ENCODE results near the gene EIF4E1B.

The EIF4E1B gene

DNA sequence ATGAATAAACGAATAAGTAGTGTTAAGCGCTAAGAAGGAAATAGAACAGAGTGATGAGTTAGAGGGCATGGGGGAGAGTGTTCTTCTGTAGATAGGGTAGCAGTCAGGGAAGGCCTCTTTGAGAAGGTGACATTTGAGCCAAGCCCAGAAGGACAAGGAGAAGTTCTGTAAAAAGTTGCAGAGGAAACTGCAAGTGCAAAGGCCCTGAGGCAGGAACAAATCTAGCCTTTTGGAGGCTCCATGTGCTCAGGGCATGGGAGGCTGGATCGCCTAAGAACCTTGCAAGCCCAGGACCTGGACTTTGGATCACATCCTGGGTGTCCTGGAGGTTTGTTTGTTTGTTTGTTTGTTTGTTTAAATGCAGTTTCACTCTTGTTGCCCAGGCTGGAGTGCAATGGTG, 8.0 kb downstream of the EIF4E1B start:
- Histone ChIP-seq H4K91ac (ENCODE audit: low read depth, low read length) (no peak overlapping the region), H3K4ac (ENCODE audit: low read depth, low read length) (no peak overlapping the region), H3K9ac (ENCODE audit: low read length) (no peak overlapping the region), H3K14ac (ENCODE audit: low read length) (no peak overlapping the region), H3K9me3 (ENCODE audit: insufficient read depth, low read depth, low read length) (peaks cover 5% of the 10 kb centered on the region), H3K4me3 (ENCODE audit: low read depth, low read length) (no peak overlapping the region), H2BK12ac (ENCODE audit: low read length) (no peak overlapping the region), H3K36me3 (ENCODE audit: control insufficient read depth in 1 of 2, insufficient read depth in 2 of 2, low read length in 2 of 2) (no peaks in the 10 kb centered on the region), H3K79me1 (ENCODE audit: low read length) (no peaks in the 10 kb centered on the region), H2BK5ac (ENCODE audit: low read depth, low read length, poor library complexity) (no peak overlapping the region), H3K27ac (ENCODE audit: low read depth, low read length) (no peak overlapping the region), H3K4me2 (ENCODE audit: low read length) (no peak overlapping the region), H3K4me1 (ENCODE audit: control insufficient read depth in 1 of 2, insufficient read depth in 2 of 2, low read length in 2 of 2) (no peaks in the 10 kb centered on the region), H3K27me3 (ENCODE audit: insufficient read depth, low read length) (no peaks in the 10 kb centered on the region), H3K18ac (ENCODE audit: low read length) (no peak overlapping the region), H3K23ac (ENCODE audit: low read length) (no peak overlapping the region), H2BK120ac (ENCODE audit: insufficient read depth, low read length, poor library complexity) (no peak overlapping the region), H4K8ac (ENCODE audit: low read depth, low read length) (no peak overlapping the region), H4K12ac (ENCODE audit: low read depth, low read length) (no peak overlapping the region), H2AK5ac (ENCODE audit: low read length) (no peak overlapping the region), H2AFZ (ENCODE audit: insufficient read depth, low read length, poor library complexity) (no peak overlapping the region), H3K79me2 (ENCODE audit: control insufficient read depth, insufficient read depth, low read length, poor library complexity) (no peaks in the 10 kb centered on the region)
- DNase-seq, result no peak
- 100% methylated on average over 2 of the region's 3 CpGs for WGBS (ENCODE audit: extremely low coverage, insufficient coverage, insufficient read length)

DNA sequence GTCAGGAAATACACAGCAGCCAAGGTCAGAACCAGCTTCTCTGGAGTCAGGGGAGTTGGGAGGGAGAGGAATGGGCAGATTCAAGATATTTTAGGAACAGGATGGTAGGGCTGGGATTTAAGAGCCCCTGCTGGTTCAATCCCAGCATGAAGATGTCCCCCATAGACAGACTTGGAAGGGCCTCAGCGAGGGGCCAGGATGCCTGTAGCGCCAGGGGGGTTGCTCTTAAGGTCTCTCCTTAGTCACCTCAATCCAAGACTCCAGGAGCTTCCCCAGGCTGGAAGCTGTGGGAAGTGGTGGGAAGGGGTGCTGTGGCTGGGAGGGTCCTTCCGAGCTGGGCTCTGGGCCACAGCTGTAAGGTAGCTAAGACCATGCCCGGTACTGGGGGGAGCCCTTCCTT, 8.7 kb downstream of the EIF4E1B start:
- no peak overlapping the region for H4K12ac ChIP-seq (ENCODE audit: low read depth, low read length)
- no peaks in the 10 kb centered on the region for H3K4me1 ChIP-seq (ENCODE audit: control insufficient read depth in 1 of 2, insufficient read depth in 2 of 2, low read length in 2 of 2)
- no peak overlapping the region for H4K8ac ChIP-seq (ENCODE audit: low read depth, low read length)
- peaks cover 5% of the 10 kb centered on the region for H3K9me3 ChIP-seq (ENCODE audit: insufficient read depth, low read depth, low read length)
- H3K27me3 ChIP-seq (ENCODE audit: insufficient read depth, low read length), result no peaks in the 10 kb centered on the region
- no peak overlapping the region for H2BK5ac ChIP-seq (ENCODE audit: low read depth, low read length, poor library complexity)
- H3K14ac ChIP-seq (ENCODE audit: low read length), result no peak overlapping the region
- H3K9ac ChIP-seq (ENCODE audit: low read length), result no peak overlapping the region
- no peak overlapping the region for H3K27ac ChIP-seq (ENCODE audit: low read depth, low read length)
- no peak overlapping the region for H3K4me2 ChIP-seq (ENCODE audit: low read length)
- no peak overlapping the region for H2BK12ac ChIP-seq (ENCODE audit: low read length)
- H4K91ac ChIP-seq (ENCODE audit: low read depth, low read length), result no peak overlapping the region
- H2AK5ac ChIP-seq (ENCODE audit: low read length), result no peak overlapping the region
- H3K4ac ChIP-seq (ENCODE audit: low read depth, low read length), result no peak overlapping the region
- no peak for DNase-seq
- H3K79me1 ChIP-seq (ENCODE audit: low read length), result no peaks in the 10 kb centered on the region
- H2BK120ac ChIP-seq (ENCODE audit: insufficient read depth, low read length, poor library complexity), result no peak overlapping the region
- no peaks in the 10 kb centered on the region for H3K36me3 ChIP-seq (ENCODE audit: control insufficient read depth in 1 of 2, insufficient read depth in 2 of 2, low read length in 2 of 2)
- WGBS (ENCODE audit: extremely low coverage, insufficient coverage, insufficient read length), result no CpG with 5 or more reads among the region's 4 CpGs
- no peak overlapping the region for H3K18ac ChIP-seq (ENCODE audit: low read length)
- no peak overlapping the region for H3K4me3 ChIP-seq (ENCODE audit: low read depth, low read length)
- no peak overlapping the region for H3K23ac ChIP-seq (ENCODE audit: low read length)
- no peak overlapping the region for H2AFZ ChIP-seq (ENCODE audit: insufficient read depth, low read length, poor library complexity)
- no peaks in the 10 kb centered on the region for H3K79me2 ChIP-seq (ENCODE audit: control insufficient read depth, insufficient read depth, low read length, poor library complexity)

DNA sequence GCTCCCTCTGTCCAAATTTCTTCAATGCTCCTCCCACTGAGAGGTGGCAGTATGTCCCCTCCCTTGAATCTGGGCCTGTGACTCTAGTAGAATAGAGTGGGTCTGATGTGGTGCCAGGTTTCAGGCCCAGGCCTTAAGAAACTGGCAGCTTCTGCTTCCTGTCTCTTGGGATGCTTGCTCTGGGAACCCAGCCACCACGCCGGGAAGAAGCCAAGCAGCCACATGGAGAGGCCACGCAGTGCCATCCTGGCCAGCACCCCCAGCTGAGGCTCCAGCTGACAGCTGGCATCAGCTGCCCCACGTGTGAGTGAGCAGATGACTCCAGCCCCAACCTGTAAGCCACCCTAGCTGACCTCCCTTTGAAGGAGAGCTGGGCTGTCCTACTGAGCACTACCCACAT, 9.5 kb downstream of the EIF4E1B start:
- no peak overlapping the region for H3K4me2 ChIP-seq (ENCODE audit: low read length)
- H3K27ac ChIP-seq (ENCODE audit: low read depth, low read length), result no peak overlapping the region
- no CpG with 5 or more reads among the region's 4 CpGs for WGBS (ENCODE audit: extremely low coverage, insufficient coverage, insufficient read length)
- H3K36me3 ChIP-seq (ENCODE audit: control insufficient read depth in 1 of 2, insufficient read depth in 2 of 2, low read length in 2 of 2), result no peaks in the 10 kb centered on the region
- DNase-seq, result no peak
- no peak overlapping the region for H3K23ac ChIP-seq (ENCODE audit: low read length)
- H3K79me1 ChIP-seq (ENCODE audit: low read length), result no peaks in the 10 kb centered on the region
- H2AFZ ChIP-seq (ENCODE audit: insufficient read depth, low read length, poor library complexity), result no peak overlapping the region
- H2BK12ac ChIP-seq (ENCODE audit: low read length), result no peak overlapping the region
- no peak overlapping the region for H3K9ac ChIP-seq (ENCODE audit: low read length)
- no peaks in the 10 kb centered on the region for H3K4me1 ChIP-seq (ENCODE audit: control insufficient read depth in 1 of 2, insufficient read depth in 2 of 2, low read length in 2 of 2)
- no peak overlapping the region for H3K18ac ChIP-seq (ENCODE audit: low read length)
- H2AK5ac ChIP-seq (ENCODE audit: low read length), result no peak overlapping the region
- no peak overlapping the region for H4K91ac ChIP-seq (ENCODE audit: low read depth, low read length)
- H3K4ac ChIP-seq (ENCODE audit: low read depth, low read length), result no peak overlapping the region
- H4K12ac ChIP-seq (ENCODE audit: low read depth, low read length), result no peak overlapping the region
- no peak overlapping the region for H3K4me3 ChIP-seq (ENCODE audit: low read depth, low read length)
- H3K9me3 ChIP-seq (ENCODE audit: insufficient read depth, low read depth, low read length), result peaks cover 5% of the 10 kb centered on the region
- H3K27me3 ChIP-seq (ENCODE audit: insufficient read depth, low read length), result no peaks in the 10 kb centered on the region
- H3K14ac ChIP-seq (ENCODE audit: low read length), result no peak overlapping the region
- H2BK120ac ChIP-seq (ENCODE audit: insufficient read depth, low read length, poor library complexity), result no peak overlapping the region
- H3K79me2 ChIP-seq (ENCODE audit: control insufficient read depth, insufficient read depth, low read length, poor library complexity), result no peaks in the 10 kb centered on the region
- no peak overlapping the region for H2BK5ac ChIP-seq (ENCODE audit: low read depth, low read length, poor library complexity)
- H4K8ac ChIP-seq (ENCODE audit: low read depth, low read length), result no peak overlapping the region

DNA sequence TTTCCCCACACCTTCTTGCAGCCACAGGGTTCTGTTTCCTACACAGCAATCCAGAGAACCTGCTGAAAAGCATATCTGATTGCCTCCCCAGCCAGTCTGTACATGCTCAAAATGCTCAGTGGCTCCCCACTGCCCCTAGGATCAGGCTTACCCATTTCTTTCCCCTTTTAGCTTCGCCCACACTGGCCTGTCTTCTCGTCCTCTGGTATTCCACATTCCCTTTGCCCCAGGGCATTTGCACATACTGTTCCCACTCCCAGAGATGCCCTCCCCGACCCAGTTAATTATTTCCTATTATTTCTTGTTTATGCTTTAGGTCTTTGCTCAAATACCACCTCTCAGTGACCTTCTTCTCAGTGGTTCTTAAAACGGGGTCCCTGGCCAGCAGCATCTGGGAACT, 10.1 kb downstream of the EIF4E1B start:
- H3K27ac ChIP-seq (ENCODE audit: low read depth, low read length), result no peak overlapping the region
- H3K79me1 ChIP-seq (ENCODE audit: low read length), result no peaks in the 10 kb centered on the region
- no peaks in the 10 kb centered on the region for H3K36me3 ChIP-seq (ENCODE audit: control insufficient read depth in 1 of 2, insufficient read depth in 2 of 2, low read length in 2 of 2)
- H3K4me2 ChIP-seq (ENCODE audit: low read length), result no peak overlapping the region
- no peak overlapping the region for H2BK120ac ChIP-seq (ENCODE audit: insufficient read depth, low read length, poor library complexity)
- peaks cover 3% of the 10 kb centered on the region for H3K9me3 ChIP-seq (ENCODE audit: insufficient read depth, low read depth, low read length)
- H2AK5ac ChIP-seq (ENCODE audit: low read length), result no peak overlapping the region
- DNase-seq, result no peak
- no peak overlapping the region for H2AFZ ChIP-seq (ENCODE audit: insufficient read depth, low read length, poor library complexity)
- no peak overlapping the region for H3K9ac ChIP-seq (ENCODE audit: low read length)
- H3K4ac ChIP-seq (ENCODE audit: low read depth, low read length), result no peak overlapping the region
- H4K8ac ChIP-seq (ENCODE audit: low read depth, low read length), result no peak overlapping the region
- H2BK5ac ChIP-seq (ENCODE audit: low read depth, low read length, poor library complexity), result no peak overlapping the region
- no peaks in the 10 kb centered on the region for H3K27me3 ChIP-seq (ENCODE audit: insufficient read depth, low read length)
- no peaks in the 10 kb centered on the region for H3K4me1 ChIP-seq (ENCODE audit: control insufficient read depth in 1 of 2, insufficient read depth in 2 of 2, low read length in 2 of 2)
- H3K79me2 ChIP-seq (ENCODE audit: control insufficient read depth, insufficient read depth, low read length, poor library complexity), result no peaks in the 10 kb centered on the region
- H3K23ac ChIP-seq (ENCODE audit: low read length), result no peak overlapping the region
- no peak overlapping the region for H3K4me3 ChIP-seq (ENCODE audit: low read depth, low read length)
- H3K18ac ChIP-seq (ENCODE audit: low read length), result no peak overlapping the region
- H2BK12ac ChIP-seq (ENCODE audit: low read length), result no peak overlapping the region
- WGBS (ENCODE audit: extremely low coverage, insufficient coverage, insufficient read length), result no CpG with 5 or more reads among the region's 4 CpGs
- H3K14ac ChIP-seq (ENCODE audit: low read length), result no peak overlapping the region
- H4K12ac ChIP-seq (ENCODE audit: low read depth, low read length), result no peak overlapping the region
- no peak overlapping the region for H4K91ac ChIP-seq (ENCODE audit: low read depth, low read length)

All from trophoblast cell (in vitro differentiated cells and primary cell).